Activated CD4-positive, alpha-beta T cell treated with anti-CD3 and anti-CD28 coated beads, Interleukin-10, Interleukin-2, amounts not matched to agents 100 ng/mL and 50 ng/mL, durations not matched to agents 16 hours and 8 hours (primary cell): ENCODE data around the gene CSNK1A1.
"Not testable (repeated sequence)": the region's sequence is repeated elsewhere in the genome, so short reads cannot be mapped to it uniquely, and the experiment has no call there.

Source experiments
- DNase-seq: peaks from one replicate; pipeline ENCODE4 v3.0.0-alpha.2; 2020

The CSNK1A1 gene

GRCh38 chr5:149452665-149453617 lies 98.3 kb downstream of the CSNK1A1 start:
- no peak for DNase-seq

DNA sequence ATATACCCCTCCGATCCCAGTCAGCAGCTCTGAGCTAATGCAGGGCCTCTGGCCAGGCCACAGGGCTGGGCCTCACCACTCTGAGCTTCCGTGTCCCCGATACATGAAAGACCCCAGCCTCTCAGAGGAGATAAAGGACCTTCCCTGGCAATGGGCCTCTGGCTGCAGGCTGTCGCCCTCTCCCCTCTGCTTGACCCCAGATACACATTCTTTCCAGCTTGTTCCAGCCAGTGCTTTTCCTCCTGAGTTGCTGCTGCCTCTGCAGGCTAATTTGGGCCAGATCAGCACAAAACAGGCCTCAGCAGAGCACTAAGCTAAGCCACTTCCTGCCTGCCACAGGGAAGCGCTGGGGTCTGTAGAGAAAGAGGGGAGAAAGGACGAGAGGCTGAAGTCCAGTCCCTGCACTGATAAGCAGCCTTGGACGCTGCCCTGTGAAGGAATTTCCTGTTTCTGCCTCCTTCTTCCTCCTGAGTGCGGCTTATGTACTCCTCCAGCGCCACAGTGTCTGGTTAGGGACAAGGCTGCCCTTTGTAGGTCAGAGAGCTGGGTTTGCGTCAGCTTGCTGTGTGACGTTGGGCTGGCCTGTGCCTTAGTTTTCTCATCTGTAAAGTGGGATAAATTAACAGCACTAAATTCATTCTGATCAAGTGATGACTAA lies 99.1 kb downstream of the CSNK1A1 start:
- DNase-seq: no peak

DNA sequence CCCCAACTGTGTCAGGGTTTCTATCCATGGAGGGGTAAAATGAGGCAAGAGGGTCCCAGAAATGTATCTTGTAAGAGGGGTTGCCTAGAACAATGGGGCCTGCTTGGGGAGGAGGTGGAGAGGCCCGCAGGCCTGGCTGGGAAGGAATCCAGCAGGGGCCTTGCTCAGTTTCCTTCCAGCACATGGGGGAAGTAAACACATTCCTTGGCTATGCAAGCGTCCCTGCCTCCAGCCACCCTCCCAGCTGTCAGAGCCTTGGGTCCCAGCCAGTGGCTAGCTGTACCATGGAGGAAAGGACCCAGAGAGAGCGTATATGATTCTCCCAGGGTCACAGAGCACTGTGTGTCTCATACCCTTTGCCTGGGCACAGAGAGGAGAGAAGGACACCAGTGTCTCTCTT lies 101.0 kb downstream of the CSNK1A1 start:
- no peak for DNase-seq

DNA sequence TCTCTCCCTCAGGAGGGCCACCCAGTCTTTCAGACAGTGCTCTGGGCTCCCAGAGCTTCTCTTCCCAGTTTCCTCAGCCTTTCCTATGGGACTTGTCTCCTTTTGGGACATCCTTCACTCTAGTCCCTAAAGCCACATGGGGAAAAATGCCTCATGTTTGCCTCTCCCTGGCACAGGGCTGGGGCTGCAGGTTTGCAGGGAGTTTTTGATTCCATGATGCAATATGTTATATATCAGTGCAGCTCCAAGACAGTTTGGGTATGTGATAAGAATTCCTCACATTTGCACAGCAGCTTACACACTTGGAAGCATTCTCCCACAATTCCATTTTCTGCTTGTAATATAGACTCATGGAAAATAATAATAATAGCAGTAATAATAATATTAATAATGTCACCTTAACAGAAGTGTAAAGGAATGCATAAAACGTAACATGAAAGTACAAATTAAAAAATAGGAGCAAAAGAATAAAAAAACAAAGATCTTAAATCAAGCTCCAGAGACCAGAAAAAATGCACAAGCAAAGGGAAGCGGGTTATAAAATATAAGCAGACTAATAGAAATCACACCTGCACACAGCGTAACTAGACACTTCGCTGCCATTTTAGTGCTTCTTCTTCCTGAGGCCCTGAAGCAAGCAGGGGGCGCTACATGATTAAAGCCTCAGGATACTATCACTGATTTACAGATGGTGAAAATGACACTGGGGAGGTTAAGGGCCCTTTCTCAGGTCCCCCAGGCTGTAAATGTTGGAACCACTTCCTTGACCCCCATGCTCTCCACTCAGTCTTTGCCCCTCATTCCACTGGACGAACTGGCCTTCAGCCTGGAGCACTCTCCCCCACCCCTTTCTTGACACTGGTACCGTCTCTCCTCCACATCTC lies 102.2 kb downstream of the CSNK1A1 start:
- DNase-seq: no peak

- DNase-seq: no peak
These were observed 102.8 kb downstream of the CSNK1A1 start for GRCh38 chr5:149448431-149448830.

- DNase-seq: no peak
These were observed 103.6 kb downstream of the CSNK1A1 start for GRCh38 chr5:149447373-149448367.

GRCh38 chr5:149446794-149447193 lies 104.4 kb downstream of the CSNK1A1 start:
- not testable (repeated sequence) for DNase-seq

DNA sequence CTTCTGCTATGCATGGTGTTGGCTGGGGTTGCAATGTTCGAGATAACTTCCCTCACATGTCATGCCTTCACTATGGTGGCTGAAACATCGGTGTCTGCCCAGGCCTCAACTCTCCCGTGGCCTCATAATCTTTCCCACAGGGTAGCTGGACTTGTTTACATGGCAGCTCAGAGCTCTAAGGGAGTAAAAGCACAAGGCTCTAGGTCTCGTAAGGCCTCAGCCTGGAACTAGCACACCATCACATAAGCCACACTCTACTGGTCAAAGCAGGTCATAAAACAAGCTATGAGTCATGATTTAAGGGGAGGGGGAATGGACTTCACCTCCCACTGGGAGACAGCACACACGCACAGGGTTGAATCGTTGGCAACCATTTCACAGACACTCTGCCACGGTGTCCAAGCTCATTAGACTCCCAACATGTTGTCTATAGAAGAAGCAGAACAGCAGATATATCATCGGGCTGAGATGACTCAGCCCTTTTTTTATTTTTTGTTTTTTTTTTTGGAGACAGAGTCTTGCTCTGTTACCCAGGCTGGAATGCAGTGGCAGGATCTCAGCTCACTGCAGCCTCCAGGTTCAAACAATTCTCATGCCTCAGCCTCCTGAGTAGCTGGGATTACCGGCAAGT lies 105.4 kb downstream of the CSNK1A1 start:
- DNase-seq: no peak

DNA sequence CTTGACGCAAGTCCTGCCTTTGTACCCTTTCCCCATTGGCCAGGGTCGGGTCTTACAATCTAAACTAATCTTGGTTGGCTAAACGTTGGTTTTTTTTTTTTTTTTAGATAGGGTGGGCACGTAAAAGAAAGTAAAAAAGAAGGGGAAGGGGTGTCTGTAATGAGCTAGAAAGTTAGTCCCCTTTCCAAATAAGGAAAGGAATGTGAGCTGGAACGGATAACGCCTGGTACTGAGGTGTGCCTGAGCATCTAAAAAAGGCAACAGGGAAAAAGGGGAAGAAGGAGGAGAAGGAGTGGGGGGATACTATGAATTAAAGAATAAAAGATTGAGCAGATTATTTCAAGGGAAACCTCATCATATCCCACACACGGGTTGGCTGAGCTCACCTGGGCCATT lies 105.9 kb downstream of the CSNK1A1 start:
- DNase-seq: no peak

- not testable (repeated sequence) for DNase-seq
These were observed 106.8 kb downstream of the CSNK1A1 start for GRCh38 chr5:149444430-149444829.

DNA sequence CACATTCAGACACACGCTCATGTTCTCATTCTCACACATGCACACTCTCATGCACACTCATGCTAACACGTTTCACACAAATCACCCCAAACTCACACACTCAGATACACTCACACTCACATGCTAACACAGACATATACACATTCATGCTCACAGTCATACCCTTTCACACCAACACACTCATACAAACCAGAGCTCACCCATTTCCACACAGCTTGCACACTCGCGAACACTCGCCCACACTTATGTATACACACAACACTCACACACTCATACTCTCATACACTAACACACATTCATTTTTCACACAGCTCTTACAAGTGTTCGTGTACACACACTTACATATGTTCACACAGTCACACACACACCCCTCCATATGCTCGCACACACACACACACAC lies 108.0 kb downstream of the CSNK1A1 start:
- DNase-seq: no peak

DNA sequence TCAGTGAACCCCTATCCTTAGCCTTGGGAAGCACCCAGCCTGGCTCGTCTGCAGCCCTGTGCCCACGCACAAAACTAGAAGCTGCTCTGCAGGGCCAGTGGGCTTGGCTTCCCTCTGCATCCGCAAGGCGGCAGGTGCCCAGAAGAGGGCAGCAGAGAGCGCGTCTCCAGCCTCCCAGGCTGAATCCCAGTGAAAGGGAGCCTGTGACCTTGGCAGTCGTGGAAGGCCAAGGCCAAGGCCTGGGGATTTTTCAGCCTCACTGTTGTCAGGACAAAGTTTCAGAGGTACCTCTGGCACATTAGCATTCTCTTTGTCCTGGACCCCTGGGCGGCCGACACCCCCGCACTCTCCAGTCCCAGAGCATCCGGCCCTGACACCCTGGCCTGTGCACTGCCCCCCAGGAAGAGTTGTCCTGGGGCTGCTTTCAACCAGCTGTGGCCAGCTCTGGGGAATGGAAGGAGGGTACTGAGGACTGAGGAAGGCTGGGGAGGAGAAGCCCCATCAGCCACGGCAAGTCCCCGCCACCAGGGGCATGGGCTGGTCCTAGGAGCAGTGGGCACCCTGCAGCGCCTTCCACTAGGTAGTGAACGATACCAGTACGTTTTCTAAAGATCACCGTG lies 108.6 kb downstream of the CSNK1A1 start:
- DNase-seq: peak; percentile 75
